ENCODE results near the gene THBS2. TPM values are rescaled to one million over a fixed set of nuclear protein-coding genes. Genes with fewer than 3 reads are reported as not detected.

Gene THBS2
- total RNA-seq, 4 donors from 2014 or later, result 3.6 to 7.7 (median 4.8) TPM

DNA sequence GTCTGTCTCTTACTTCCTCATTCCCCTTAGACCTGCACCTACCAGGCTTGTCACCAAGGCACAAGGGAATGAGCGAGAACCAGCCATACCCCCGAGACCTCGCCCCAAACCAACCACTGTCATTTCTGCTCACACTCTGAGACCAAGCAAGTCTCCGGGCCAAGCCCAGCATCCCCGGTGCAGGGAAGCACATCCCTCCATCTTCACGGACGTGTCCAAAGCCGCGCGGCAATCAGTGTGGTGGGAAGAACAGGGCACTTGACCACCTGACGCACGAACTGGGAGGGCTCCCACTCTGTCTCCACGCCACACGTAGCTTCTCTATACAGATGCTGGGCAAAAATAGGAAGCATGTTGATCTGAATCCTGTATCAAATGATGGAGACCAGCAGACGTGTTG, 28.4 kb upstream of the THBS2 start:
- DNase-seq (no peak), ATAC-seq (no peak)
- TF ChIP-seq, protein P1, sequence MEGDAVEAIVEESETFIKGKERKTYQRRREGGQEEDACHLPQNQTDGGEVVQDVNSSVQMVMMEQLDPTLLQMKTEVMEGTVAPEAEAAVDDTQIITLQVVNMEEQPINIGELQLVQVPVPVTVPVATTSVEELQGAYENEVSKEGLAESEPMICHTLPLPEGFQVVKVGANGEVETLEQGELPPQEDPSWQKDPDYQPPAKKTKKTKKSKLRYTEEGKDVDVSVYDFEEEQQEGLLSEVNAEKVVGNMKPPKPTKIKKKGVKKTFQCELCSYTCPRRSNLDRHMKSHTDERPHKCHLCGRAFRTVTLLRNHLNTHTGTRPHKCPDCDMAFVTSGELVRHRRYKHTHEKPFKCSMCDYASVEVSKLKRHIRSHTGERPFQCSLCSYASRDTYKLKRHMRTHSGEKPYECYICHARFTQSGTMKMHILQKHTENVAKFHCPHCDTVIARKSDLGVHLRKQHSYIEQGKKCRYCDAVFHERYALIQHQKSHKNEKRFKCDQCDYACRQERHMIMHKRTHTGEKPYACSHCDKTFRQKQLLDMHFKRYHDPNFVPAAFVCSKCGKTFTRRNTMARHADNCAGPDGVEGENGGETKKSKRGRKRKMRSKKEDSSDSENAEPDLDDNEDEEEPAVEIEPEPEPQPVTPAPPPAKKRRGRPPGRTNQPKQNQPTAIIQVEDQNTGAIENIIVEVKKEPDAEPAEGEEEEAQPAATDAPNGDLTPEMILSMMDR (IDR thresholded peaks at IDR 0.05 in 4 of 5, conservative IDR thresholded peaks at IDR 0.05 in 1 of 5), result no peak
- TF ChIP-seq POLR2A (IDR thresholded peaks at IDR 0.05), result no peak
- no peak overlapping the region for H3K4me3 ChIP-seq
- no peaks in the 10 kb centered on the region for H3K9me3 ChIP-seq
- in situ Hi-C loops (cut with MboI; ENCODE audit: low sequenced_read_pairs in 4 of 4) (no loop called here), intact Hi-C loops (cut with DNase I; ENCODE audit: low total_unique reads) (no loop called here)
- no peaks in the 10 kb centered on the region for H3K36me3 ChIP-seq
- no peaks in the 10 kb centered on the region for H3K4me1 ChIP-seq
- H3K27me3 ChIP-seq, result no peaks in the 10 kb centered on the region
- no peak overlapping the region for H3K27ac ChIP-seq

DNA sequence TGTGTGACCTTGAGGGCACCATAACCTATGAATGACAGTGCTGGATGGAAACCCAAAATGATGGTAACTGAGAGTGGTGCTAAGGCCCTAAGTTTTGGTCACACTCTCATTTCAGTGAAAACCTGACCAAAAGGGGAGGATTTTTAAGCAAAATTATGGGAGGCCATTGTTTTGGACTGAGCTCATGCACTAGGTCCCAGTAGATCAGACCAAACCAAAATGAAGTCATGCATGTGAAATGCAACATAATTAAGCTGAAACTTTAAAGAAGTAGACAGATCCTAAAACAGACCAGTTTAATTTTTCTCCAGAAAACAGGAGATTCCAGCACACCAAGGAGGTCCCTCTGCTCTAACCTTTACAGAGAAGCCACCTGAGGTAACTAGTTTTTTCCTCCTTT, 24.0 kb upstream of the THBS2 start:
- Histone ChIP-seq H3K9me3 (no peaks in the 10 kb centered on the region), H3K27me3 (no peaks in the 10 kb centered on the region), H3K4me3 (no peak overlapping the region), H3K36me3 (no peaks in the 10 kb centered on the region), H3K4me1 (no peaks in the 10 kb centered on the region), H3K27ac (no peak overlapping the region)
- no peak for TF ChIP-seq POLR2A (IDR thresholded peaks at IDR 0.05)
- TF ChIP-seq, protein P1 (IDR thresholded peaks at IDR 0.05 in 4 of 5, conservative IDR thresholded peaks at IDR 0.05 in 1 of 5), result no peak
- ATAC-seq (no peak), DNase-seq (no peak)
- in situ Hi-C loops (cut with MboI; ENCODE audit: low sequenced_read_pairs in 4 of 4), result no loop called here
- intact Hi-C loops (cut with DNase I; ENCODE audit: low total_unique reads), result no loop called here

DNA sequence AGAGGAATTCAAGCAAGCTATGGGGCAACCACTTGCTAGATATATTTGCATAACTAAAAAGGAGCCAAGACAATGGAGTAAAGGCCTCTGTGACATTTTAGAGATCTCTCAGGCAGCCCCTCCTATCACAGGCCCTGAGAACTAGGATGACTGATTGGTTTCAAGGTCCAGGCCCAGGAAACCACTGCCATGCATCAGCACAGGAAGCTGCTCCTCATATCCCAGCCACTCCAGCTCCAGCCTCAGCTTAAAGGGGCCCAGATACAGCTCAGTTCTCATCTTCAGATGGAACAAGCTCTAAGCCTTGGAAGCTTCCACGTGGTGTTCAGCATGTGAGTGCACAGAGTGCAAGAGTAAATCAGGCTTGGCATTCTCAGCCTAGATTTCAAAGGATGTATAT, 21.1 kb upstream of the THBS2 start:
- H3K9me3 ChIP-seq, result no peaks in the 10 kb centered on the region
- TF ChIP-seq POLR2A (IDR thresholded peaks at IDR 0.05), result no peak
- TF ChIP-seq, protein P1 (IDR thresholded peaks at IDR 0.05 in 4 of 5, conservative IDR thresholded peaks at IDR 0.05 in 1 of 5), result no peak
- in situ Hi-C loops (cut with MboI; ENCODE audit: low sequenced_read_pairs in 4 of 4) (no loop called here), intact Hi-C loops (cut with DNase I; ENCODE audit: low total_unique reads) (no loop called here)
- no peaks in the 10 kb centered on the region for H3K36me3 ChIP-seq
- ATAC-seq (no peak), DNase-seq (no peak)
- H3K4me3 ChIP-seq, result no peak overlapping the region
- H3K27ac ChIP-seq, result no peak overlapping the region
- H3K27me3 ChIP-seq, result no peaks in the 10 kb centered on the region
- no peaks in the 10 kb centered on the region for H3K4me1 ChIP-seq

DNA sequence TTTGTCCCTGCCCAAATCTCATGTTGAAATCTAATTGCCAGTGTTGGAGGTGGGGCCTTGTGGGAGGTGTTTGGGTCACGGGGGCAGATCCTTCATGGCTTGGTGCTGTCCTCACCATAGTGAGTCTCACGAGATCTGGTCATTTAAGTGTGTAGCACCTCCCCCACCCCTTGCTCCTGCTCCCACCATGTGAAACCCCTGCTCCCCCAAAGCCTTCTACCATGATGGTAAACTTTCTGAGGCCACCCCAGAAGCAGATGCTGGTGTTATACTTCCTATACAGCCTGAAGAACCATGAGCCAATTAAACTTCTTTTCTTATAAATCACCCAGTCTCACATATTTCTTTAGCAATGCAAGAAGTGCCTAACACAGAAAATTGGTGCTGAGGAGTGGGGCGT, 19.9 kb upstream of the THBS2 start:
- in situ Hi-C loops (cut with MboI; ENCODE audit: low sequenced_read_pairs in 4 of 4), result no loop called here
- H3K27me3 ChIP-seq, result no peaks in the 10 kb centered on the region

DNA sequence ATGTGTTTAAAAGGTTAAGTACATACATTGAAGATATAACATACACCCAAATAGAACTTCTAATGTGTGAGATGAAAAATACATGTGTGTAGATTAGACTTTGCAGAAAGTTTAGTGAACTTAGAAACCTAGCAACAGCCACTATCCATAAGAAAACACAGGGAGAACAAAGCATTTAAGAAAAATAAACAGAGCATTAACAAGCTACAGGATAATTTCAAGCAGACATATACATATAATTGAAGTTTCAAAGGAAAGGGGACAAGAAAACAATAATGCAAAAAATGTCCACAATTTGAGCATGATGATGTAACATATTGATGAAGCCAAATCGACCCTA, 18.2 kb upstream of the THBS2 start:
- intact Hi-C loops (cut with DNase I; ENCODE audit: low total_unique reads), result no loop called here
- H3K9me3 ChIP-seq, result no peaks in the 10 kb centered on the region
- H3K4me3 ChIP-seq, result no peak overlapping the region
- no peak for ATAC-seq
- no peak overlapping the region for H3K27ac ChIP-seq
- TF ChIP-seq POLR2A (IDR thresholded peaks at IDR 0.05), result no peak
- TF ChIP-seq, protein P1 (IDR thresholded peaks at IDR 0.05 in 4 of 5, conservative IDR thresholded peaks at IDR 0.05 in 1 of 5), result no peak
- H3K36me3 ChIP-seq, result no peaks in the 10 kb centered on the region
- no peaks in the 10 kb centered on the region for H3K27me3 ChIP-seq
- DNase-seq, result no peak
- H3K4me1 ChIP-seq, result no peaks in the 10 kb centered on the region
- in situ Hi-C loops (cut with MboI; ENCODE audit: low sequenced_read_pairs in 4 of 4), result no loop called here

More for the DNA sequence above, 19.9 kb upstream of the THBS2 start:
- DNase-seq (no peak), ATAC-seq (no peak)
- intact Hi-C loops (cut with DNase I; ENCODE audit: low total_unique reads), result no loop called here
- H3K27ac ChIP-seq, result no peak overlapping the region
- H3K9me3 ChIP-seq, result no peaks in the 10 kb centered on the region
- no peak for TF ChIP-seq POLR2A (IDR thresholded peaks at IDR 0.05)
- TF ChIP-seq, protein P1 (IDR thresholded peaks at IDR 0.05 in 4 of 5, conservative IDR thresholded peaks at IDR 0.05 in 1 of 5), result no peak
- no peaks in the 10 kb centered on the region for H3K36me3 ChIP-seq
- no peaks in the 10 kb centered on the region for H3K4me1 ChIP-seq
- H3K4me3 ChIP-seq, result no peak overlapping the region
